ENCODE results near the gene KLHL4. TPM values are rescaled to one million over a fixed set of nuclear protein-coding genes. Genes with fewer than 3 reads are reported as not detected.

KLHL4 gene
- total RNA-seq, 1 experiment from 2014 or later = 0.10 TPM

DNA sequence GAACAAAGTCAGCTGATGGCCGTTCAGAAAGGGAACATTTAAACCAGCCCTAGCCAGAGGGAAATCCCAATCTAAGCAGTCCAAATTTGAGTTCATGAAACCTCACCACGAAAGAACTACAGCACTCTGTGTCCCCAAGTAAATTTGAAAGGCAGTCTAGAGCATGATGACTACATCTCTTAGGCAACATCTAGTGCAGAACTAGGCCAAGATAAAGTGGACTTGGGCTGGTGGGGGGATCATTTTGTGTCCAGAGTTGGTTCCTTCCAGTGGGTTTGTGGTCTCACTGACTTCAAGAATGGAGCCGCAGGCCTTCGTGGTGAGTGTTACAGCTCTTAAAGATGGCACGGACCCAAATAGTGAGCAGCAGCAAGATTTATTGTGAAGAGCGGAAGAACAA, 64.9 kb downstream of the KLHL4 start:
- Histone ChIP-seq H3K36me3 (ENCODE audit: control insufficient read depth in 1 of 2, insufficient read depth in 2 of 2, low read length in 2 of 2) (no peaks in the 10 kb centered on the region), H3K9ac (ENCODE audit: low read length) (no peak overlapping the region), H3K9me3 (ENCODE audit: control insufficient read depth in 1 of 2, insufficient read depth in 1 of 2, low read depth in 1 of 2, low read length in 2 of 2) (no peaks in the 10 kb centered on the region), H3K79me2 (ENCODE audit: insufficient read depth, low read length) (no peaks in the 10 kb centered on the region), H3K27me3 (ENCODE audit: insufficient read depth, low read length) (no peaks in the 10 kb centered on the region), H2AFZ (ENCODE audit: low read depth, low read length, poor library complexity, severe bottlenecking) (no peak overlapping the region), H3K27ac (ENCODE audit: low read depth, low read length) (no peak overlapping the region), H3K4me3 (replicated peaks in 1 of 2; ENCODE audit: low read depth in 1 of 2, low read length in 2 of 2) (no peak overlapping the region), H3K9me2 (ENCODE audit: insufficient read depth) (no peaks in the 10 kb centered on the region), H3K4me1 (ENCODE audit: control insufficient read depth in 1 of 2, insufficient read depth in 2 of 2, low read length in 2 of 2) (no peaks in the 10 kb centered on the region), H4K20me1 (ENCODE audit: insufficient read depth) (no peaks in the 10 kb centered on the region), H3K4me2 (ENCODE audit: low read length) (no peak overlapping the region)
- intact Hi-C loops (cut with micrococcal nuclease) = no loop called here
- ChIA-PET RAD21 (ENCODE audit: low non-redundant PET in 1 of 2, low total read pairs in 2 of 2, uncharacterized antibody in 2 of 2, unreplicated experiment in 2 of 2) (no interaction called here), POLR2A (no interaction called here), CTCF (no interaction called here)
- BruUV-seq (replicated peaks) = no TSS peak
- DNase-seq (ENCODE audit: low read depth, low spot score) = no peak
- TF ChIP-seq ZBTB33 (IDR thresholded peaks at IDR 0.05; ENCODE audit: extremely low read depth, insufficient replicate concordance, low read length) (no peak), RAD21 (IDR thresholded peaks at IDR 0.05; ENCODE audit: low read depth) (no peak), SRF (IDR thresholded peaks at IDR 0.05; ENCODE audit: low read depth) (no peak), POLR2A (IDR thresholded peaks at IDR 0.05; ENCODE audit: borderline replicate concordance, extremely low read depth, insufficient read depth, insufficient read length) (no peak), CEBPB (IDR thresholded peaks at IDR 0.05; ENCODE audit: low read depth) (no peak), ZNF274 (IDR thresholded peaks at IDR 0.05; ENCODE audit: low read depth, low read length) (no peak), CBX3 (IDR thresholded peaks at IDR 0.05; ENCODE audit: low read depth) (no peak), JUND (IDR thresholded peaks at IDR 0.05) (no peak), MAX (IDR thresholded peaks at IDR 0.05) (no peak), SP1 (IDR thresholded peaks at IDR 0.05; ENCODE audit: low read depth) (no peak), SIN3A (IDR thresholded peaks at IDR 0.05; ENCODE audit: low read depth) (no peak)
- no peak for ATAC-seq

DNA sequence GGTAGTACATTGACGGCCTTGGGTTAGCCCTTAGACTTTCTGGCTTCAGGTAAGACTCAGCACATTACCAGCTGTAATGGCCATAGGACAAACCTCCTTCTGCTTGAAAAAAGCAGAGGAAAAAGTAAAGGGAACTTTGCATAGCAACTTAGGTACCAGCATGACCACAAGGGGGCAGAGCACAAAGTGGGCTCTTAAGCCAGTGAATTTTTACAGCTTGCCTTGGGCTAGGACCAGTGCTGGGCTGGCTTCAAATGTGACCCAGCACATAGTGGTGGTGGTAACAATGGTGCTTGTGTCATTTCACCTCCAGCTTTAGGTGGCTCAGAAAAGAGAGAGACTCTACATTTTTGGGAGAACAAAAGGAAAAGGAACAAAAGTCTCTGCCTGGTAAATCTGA, 66.1 kb downstream of the KLHL4 start:
- ChIA-PET RAD21 (ENCODE audit: low non-redundant PET in 1 of 2, low total read pairs in 2 of 2, uncharacterized antibody in 2 of 2, unreplicated experiment in 2 of 2) (no interaction called here), POLR2A (no interaction called here), CTCF (no interaction called here)
- H3K36me3 ChIP-seq (ENCODE audit: control insufficient read depth in 1 of 2, insufficient read depth in 2 of 2, low read length in 2 of 2) = no peaks in the 10 kb centered on the region
- H3K4me2 ChIP-seq (ENCODE audit: low read length) = no peak overlapping the region
- H3K79me2 ChIP-seq (ENCODE audit: insufficient read depth, low read length) = no peaks in the 10 kb centered on the region
- no peaks in the 10 kb centered on the region for H3K4me1 ChIP-seq (ENCODE audit: control insufficient read depth in 1 of 2, insufficient read depth in 2 of 2, low read length in 2 of 2)
- H3K4me3 ChIP-seq (replicated peaks in 1 of 2; ENCODE audit: low read depth in 1 of 2, low read length in 2 of 2) = no peak overlapping the region
- no peaks in the 10 kb centered on the region for H3K27me3 ChIP-seq (ENCODE audit: insufficient read depth, low read length)
- no peaks in the 10 kb centered on the region for H3K9me3 ChIP-seq (ENCODE audit: control insufficient read depth in 1 of 2, insufficient read depth in 1 of 2, low read depth in 1 of 2, low read length in 2 of 2)
- TF ChIP-seq EZH2phosphoT487 (IDR thresholded peaks at IDR 0.05; ENCODE audit: borderline replicate concordance) (no peak), CTCF (IDR thresholded peaks at IDR 0.05 in 2 of 3, conservative IDR thresholded peaks at IDR 0.05 in 1 of 3; ENCODE audit: borderline replicate concordance in 1 of 3, insufficient read depth in 1 of 3, low read depth in 2 of 3, low read length in 2 of 3) (0 out of 6 replicates have a peak, but pooled peaks of 1 of the 3 experiments have one; percentile 1)
- intact Hi-C loops (cut with micrococcal nuclease) = no loop called here
- BruUV-seq (replicated peaks) = no TSS peak
- no peaks in the 10 kb centered on the region for H3K9me2 ChIP-seq (ENCODE audit: insufficient read depth)
- no peak overlapping the region for H3K27ac ChIP-seq (ENCODE audit: low read depth, low read length)
- no peak overlapping the region for H3K9ac ChIP-seq (ENCODE audit: low read length)
- no peaks in the 10 kb centered on the region for H4K20me1 ChIP-seq (ENCODE audit: insufficient read depth)
- ATAC-seq (no peak), DNase-seq (ENCODE audit: low read depth, low spot score) (no peak)
- no peak overlapping the region for H2AFZ ChIP-seq (ENCODE audit: low read depth, low read length, poor library complexity, severe bottlenecking)
